Measurements from ENCODE around the gene HRH1.

- TF ChIP-seq TAF15 (IDR thresholded peaks at IDR 0.05; ENCODE audit: low read depth, low read length, poor library complexity, severe bottlenecking) (no peak), CTCF (CRISPR knock-in tag; IDR thresholded peaks at IDR 0.05) (peak; percentile 63), ZNF558 (CRISPR knock-in tag; IDR thresholded peaks at IDR 0.05; ENCODE audit: borderline replicate concordance) (no peak), TP53 (CRISPR knock-in tag; conservative IDR thresholded peaks at IDR 0.05) (no peak), ZNF724P (CRISPR knock-in tag; IDR thresholded peaks at IDR 0.05; ENCODE audit: borderline replicate concordance) (no peak), ZNF484 (CRISPR knock-in tag; IDR thresholded peaks at IDR 0.05; ENCODE audit: borderline replicate concordance, low read depth) (no peak), HINFP (CRISPR knock-in tag; IDR thresholded peaks at IDR 0.05; ENCODE audit: low read depth) (no peak), AGO1 (IDR thresholded peaks at IDR 0.05; ENCODE audit: low read depth, low read length, poor library complexity, severe bottlenecking) (no peak), E2F1 (CRISPR knock-in tag; IDR thresholded peaks at IDR 0.05) (no peak), SAFB2 (CRISPR knock-in tag; IDR thresholded peaks at IDR 0.05; ENCODE audit: borderline replicate concordance, low read depth) (no peak), ZNF12 (CRISPR knock-in tag; IDR thresholded peaks at IDR 0.05) (no peak), CBX5 (CRISPR knock-in tag; IDR thresholded peaks at IDR 0.05; ENCODE audit: borderline replicate concordance) (no peak)
Measured at GRCh38 chr3:11236588-11237461, 82.5 kb downstream of the HRH1 start.
